Keratinocyte (primary cell): ENCODE data around the gene ZC3H18.

Experiments
- CTCF ChIP-seq, 3 experiments: IDR thresholded peaks in 1 of 3; conservative IDR thresholded peaks in 1 of 3; optimal IDR thresholded peaks in 1 of 3; 2 replicates in 2 of 3; 3 replicates in 1 of 3; pipeline versions ENCODE3 to v1.5.1; 2011; ENCODE audit warnings: low read length in 3 of 3, mild to moderate bottlenecking in 3 of 3, moderate library complexity in 2 of 3, control low read depth in 1 of 3, inconsistent platforms in 1 of 3; ENCODE audit not compliant: insufficient read depth in 2 of 3; ENCODE audit errors: extremely low read depth in 1 of 3
- EZH2 ChIP-seq: IDR thresholded peaks from one replicate; pipeline ENCODE4 v1.6.1; 2012; ENCODE audit warnings: inconsistent platforms, mild to moderate bottlenecking, low read length, moderate library complexity

GRCh38 chr16:88537859-88538258, 32.3 kb upstream of the ZC3H18 start:
- TF ChIP-seq CTCF (optimal IDR thresholded peaks at IDR 0.05 in 1 of 3, IDR thresholded peaks at IDR 0.05 in 1 of 3, conservative IDR thresholded peaks at IDR 0.05 in 1 of 3; ENCODE audit: extremely low read depth in 1 of 3, insufficient read depth in 2 of 3, low read length in 3 of 3) (no peak), EZH2 (no peak)
